SK-N-SH (cell line): Measurements from ENCODE around the gene NTMT1.

ENCODE experiments used
- EP300 ChIP-seq, 2 experiments: IDR thresholded peaks; 2 replicates each; pipeline versions ENCODE4 v1.4.0 to v1.6.1; 2012; ENCODE audit warnings: borderline replicate concordance in 1 of 2, low read depth in 1 of 2, low read length in 1 of 2
- EZH2phosphoT487 ChIP-seq: fragments of 200-600 bp; sonication (generic); IDR thresholded peaks from 2 replicates; pipeline ENCODE4 v1.6.1; 2017; ENCODE audit warnings: low read depth, mixed run types, mild to moderate bottlenecking, antibody characterized with exemption, moderate library complexity, borderline replicate concordance
- FOXJ3 ChIP-seq: sonication (generic); formaldehyde crosslinking; IDR thresholded peaks from 2 replicates; pipeline ENCODE4 v1.5.1; 2020; ENCODE audit warnings: mild to moderate bottlenecking, missing genetic modification reagents
- NFIC ChIP-seq: IDR thresholded peaks from 2 replicates; pipeline ENCODE4 v1.4.0; 2012; ENCODE audit warnings: borderline replicate concordance
- POLR2AphosphoS5 ChIP-seq: IDR thresholded peaks from 2 replicates; pipeline ENCODE4 v1.6.1; 2012; ENCODE audit warnings: low read depth, low read length
- RAD21 ChIP-seq: IDR thresholded peaks from 2 replicates; pipeline ENCODE4 v1.6.1; 2012; ENCODE audit warnings: mild to moderate bottlenecking, low read length
- RCOR1 ChIP-seq: fragments of 150-350 bp; IDR thresholded peaks from 2 replicates; pipeline ENCODE4 v1.6.1; 2017; ENCODE audit warnings: antibody characterized with exemption, low read length
- RFX5 ChIP-seq: IDR thresholded peaks from 2 replicates; pipeline ENCODE4 v1.6.1; 2012; ENCODE audit warnings: mild to moderate bottlenecking, improper control_type of control experiment, low read length
- SIN3A ChIP-seq: IDR thresholded peaks from 2 replicates; pipeline ENCODE4 v1.6.1; 2012; ENCODE audit warnings: low read depth, mild to moderate bottlenecking, low read length, moderate library complexity, borderline replicate concordance
- SMC3 ChIP-seq: IDR thresholded peaks from 2 replicates; pipeline ENCODE4 v1.6.1; 2012; ENCODE audit warnings: low read depth, low read length, improper control_type of control experiment
- TCF12 ChIP-seq: IDR thresholded peaks from 2 replicates; pipeline ENCODE4 v1.4.0; 2012
- TEAD4 ChIP-seq: IDR thresholded peaks from 2 replicates; pipeline ENCODE4 v1.4.0; 2012; ENCODE audit warnings: mild to moderate bottlenecking, borderline replicate concordance; ENCODE audit not compliant: insufficient read depth
- TF ChIP-seq, protein P1 (sequence below): fragments of 200-600 bp; sonication (generic); IDR thresholded peaks from 2 replicates; pipeline ENCODE4 v1.6.1; 2017; ENCODE audit warnings: antibody characterized with exemption, mild to moderate bottlenecking, moderate library complexity
- TF ChIP-seq, protein P2 (sequence below): IDR thresholded peaks from 2 replicates; pipeline ENCODE4 v1.6.1; 2012; ENCODE audit warnings: mild to moderate bottlenecking, low read depth, low read length, moderate library complexity

DNA sequence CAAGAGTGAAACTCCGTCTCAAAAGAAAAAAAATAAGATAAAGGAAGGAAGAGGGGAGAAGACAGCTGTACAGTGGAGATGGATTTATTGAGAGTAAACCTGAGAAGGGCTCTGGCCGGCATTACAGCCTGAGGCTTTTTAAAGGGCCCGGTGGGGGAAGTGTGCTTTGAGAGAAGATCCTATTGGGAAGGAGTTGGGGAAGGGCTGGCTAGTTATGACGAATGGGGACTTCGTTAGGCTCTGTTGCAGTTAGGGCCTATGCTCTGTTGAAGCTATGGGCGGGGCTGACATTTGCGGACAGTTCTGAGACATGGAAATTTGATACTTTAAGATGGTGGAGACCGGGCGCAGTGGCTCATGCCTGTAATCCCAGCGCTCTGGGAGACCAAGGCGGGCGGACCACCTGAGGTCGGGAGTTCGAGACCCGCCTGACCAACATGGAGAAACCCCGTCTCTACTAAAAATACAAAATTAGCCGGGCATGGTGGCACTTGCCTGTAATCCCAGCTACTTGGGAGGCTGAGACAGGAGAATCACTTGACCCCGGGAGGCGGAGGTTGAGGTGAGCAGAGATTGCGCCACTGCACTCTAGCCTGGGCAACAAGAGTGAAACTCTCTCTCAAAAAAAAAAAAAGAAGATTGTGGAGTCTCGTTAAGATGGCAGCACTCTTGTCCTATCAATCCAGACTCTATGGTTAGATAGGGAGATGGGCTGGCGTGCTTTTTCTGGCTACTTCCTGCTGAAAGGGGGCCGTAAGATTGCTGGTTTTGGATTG lies 38.3 kb upstream of the NTMT1 start:
- TF ChIP-seq, protein P1, sequence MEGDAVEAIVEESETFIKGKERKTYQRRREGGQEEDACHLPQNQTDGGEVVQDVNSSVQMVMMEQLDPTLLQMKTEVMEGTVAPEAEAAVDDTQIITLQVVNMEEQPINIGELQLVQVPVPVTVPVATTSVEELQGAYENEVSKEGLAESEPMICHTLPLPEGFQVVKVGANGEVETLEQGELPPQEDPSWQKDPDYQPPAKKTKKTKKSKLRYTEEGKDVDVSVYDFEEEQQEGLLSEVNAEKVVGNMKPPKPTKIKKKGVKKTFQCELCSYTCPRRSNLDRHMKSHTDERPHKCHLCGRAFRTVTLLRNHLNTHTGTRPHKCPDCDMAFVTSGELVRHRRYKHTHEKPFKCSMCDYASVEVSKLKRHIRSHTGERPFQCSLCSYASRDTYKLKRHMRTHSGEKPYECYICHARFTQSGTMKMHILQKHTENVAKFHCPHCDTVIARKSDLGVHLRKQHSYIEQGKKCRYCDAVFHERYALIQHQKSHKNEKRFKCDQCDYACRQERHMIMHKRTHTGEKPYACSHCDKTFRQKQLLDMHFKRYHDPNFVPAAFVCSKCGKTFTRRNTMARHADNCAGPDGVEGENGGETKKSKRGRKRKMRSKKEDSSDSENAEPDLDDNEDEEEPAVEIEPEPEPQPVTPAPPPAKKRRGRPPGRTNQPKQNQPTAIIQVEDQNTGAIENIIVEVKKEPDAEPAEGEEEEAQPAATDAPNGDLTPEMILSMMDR: no peak
- TF ChIP-seq SMC3 (no peak), EZH2phosphoT487 (no peak), RCOR1 (no peak), RFX5 (no peak), POLR2AphosphoS5 (no peak), EP300 (IDR thresholded peaks at IDR 0.05; ENCODE audit: borderline replicate concordance in 1 of 2, low read depth in 1 of 2, low read length in 1 of 2) (no peak), SIN3A (no peak), TEAD4 (no peak), TCF12 (no peak), FOXJ3 (no peak), RAD21 (no peak), NFIC (no peak)
- TF ChIP-seq, protein P2, sequence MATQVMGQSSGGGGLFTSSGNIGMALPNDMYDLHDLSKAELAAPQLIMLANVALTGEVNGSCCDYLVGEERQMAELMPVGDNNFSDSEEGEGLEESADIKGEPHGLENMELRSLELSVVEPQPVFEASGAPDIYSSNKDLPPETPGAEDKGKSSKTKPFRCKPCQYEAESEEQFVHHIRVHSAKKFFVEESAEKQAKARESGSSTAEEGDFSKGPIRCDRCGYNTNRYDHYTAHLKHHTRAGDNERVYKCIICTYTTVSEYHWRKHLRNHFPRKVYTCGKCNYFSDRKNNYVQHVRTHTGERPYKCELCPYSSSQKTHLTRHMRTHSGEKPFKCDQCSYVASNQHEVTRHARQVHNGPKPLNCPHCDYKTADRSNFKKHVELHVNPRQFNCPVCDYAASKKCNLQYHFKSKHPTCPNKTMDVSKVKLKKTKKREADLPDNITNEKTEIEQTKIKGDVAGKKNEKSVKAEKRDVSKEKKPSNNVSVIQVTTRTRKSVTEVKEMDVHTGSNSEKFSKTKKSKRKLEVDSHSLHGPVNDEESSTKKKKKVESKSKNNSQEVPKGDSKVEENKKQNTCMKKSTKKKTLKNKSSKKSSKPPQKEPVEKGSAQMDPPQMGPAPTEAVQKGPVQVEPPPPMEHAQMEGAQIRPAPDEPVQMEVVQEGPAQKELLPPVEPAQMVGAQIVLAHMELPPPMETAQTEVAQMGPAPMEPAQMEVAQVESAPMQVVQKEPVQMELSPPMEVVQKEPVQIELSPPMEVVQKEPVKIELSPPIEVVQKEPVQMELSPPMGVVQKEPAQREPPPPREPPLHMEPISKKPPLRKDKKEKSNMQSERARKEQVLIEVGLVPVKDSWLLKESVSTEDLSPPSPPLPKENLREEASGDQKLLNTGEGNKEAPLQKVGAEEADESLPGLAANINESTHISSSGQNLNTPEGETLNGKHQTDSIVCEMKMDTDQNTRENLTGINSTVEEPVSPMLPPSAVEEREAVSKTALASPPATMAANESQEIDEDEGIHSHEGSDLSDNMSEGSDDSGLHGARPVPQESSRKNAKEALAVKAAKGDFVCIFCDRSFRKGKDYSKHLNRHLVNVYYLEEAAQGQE: no peak
